Measurements from ENCODE around the gene ATAD3A. TPM values are rescaled to one million over a fixed set of nuclear protein-coding genes. Genes with fewer than 3 reads are reported as not detected.

The ATAD3A gene
- total RNA-seq, 1 donor from 2014 or later: 18.5 TPM

GRCh38 chr1:1561801-1562470 lies 50.0 kb downstream of the ATAD3A start:
- intact Hi-C loops (cut with DNase I): no loop called here
- DNase-seq (no peak), ATAC-seq (ENCODE audit: poor library complexity) (no peak)

- intact Hi-C loops (cut with DNase I): no loop called here
- peak; percentile 69 for ATAC-seq (ENCODE audit: poor library complexity)
Observed at GRCh38 chr1:1562556-1563195, 50.7 kb downstream of the ATAD3A start.

GRCh38 chr1:1563688-1564087 lies 51.7 kb downstream of the ATAD3A start:
- no peak for ATAC-seq (ENCODE audit: poor library complexity)
- intact Hi-C loops (cut with DNase I): no loop called here
- no peak for DNase-seq

More at GRCh38 chr1:1562556-1563195, 50.7 kb downstream of the ATAD3A start:
- peak; percentile 64 for DNase-seq

- DNase-seq (no peak), ATAC-seq (ENCODE audit: poor library complexity) (no peak)
- intact Hi-C loops (cut with DNase I): no loop called here
Observed at GRCh38 chr1:1564268-1564667, 52.3 kb downstream of the ATAD3A start.

- intact Hi-C loops (cut with DNase I): no loop called here
- no peak for DNase-seq
- no peak for ATAC-seq (ENCODE audit: poor library complexity)
Observed at GRCh38 chr1:1565340-1565739, 53.4 kb downstream of the ATAD3A start.

- no peak for DNase-seq
- intact Hi-C loops (cut with DNase I): no loop called here
- ATAC-seq (ENCODE audit: poor library complexity): no peak
Observed at GRCh38 chr1:1567152-1567875, 55.4 kb downstream of the ATAD3A start.

- DNase-seq (no peak), ATAC-seq (ENCODE audit: poor library complexity) (no peak)
- intact Hi-C loops (cut with DNase I): no loop called here
Observed at GRCh38 chr1:1567891-1568291, 55.9 kb downstream of the ATAD3A start.

- ATAC-seq (ENCODE audit: poor library complexity): no peak
- DNase-seq: no peak
Observed at GRCh38 chr1:1569341-1569740, 57.4 kb downstream of the ATAD3A start.

GRCh38 chr1:1573843-1574720 lies 62.1 kb downstream of the ATAD3A start:
- intact Hi-C loops (cut with DNase I): no loop called here
- ATAC-seq (ENCODE audit: poor library complexity) (peak; percentile 83), DNase-seq (peak; percentile 78)

More at GRCh38 chr1:1569341-1569740, 57.4 kb downstream of the ATAD3A start:
- intact Hi-C loops (cut with DNase I): no loop called here

GRCh38 chr1:1574721-1575537 lies 63.0 kb downstream of the ATAD3A start, which contains the start of gene SSU72:
Gene SSU72, minus strand, starts transcription at chr1:1574863. Its CDS starts 306 bp downstream, at chr1:1574557.
- intact Hi-C loops (cut with DNase I): no loop called here
- DNase-seq (peak; percentile 97), ATAC-seq (ENCODE audit: poor library complexity) (peak; percentile 95)

GRCh38 chr1:1577367-1578011 lies 65.5 kb downstream of the ATAD3A start:
- DNase-seq (no peak), ATAC-seq (ENCODE audit: poor library complexity) (no peak)
- intact Hi-C loops (cut with DNase I): no loop called here

- intact Hi-C loops (cut with DNase I): no loop called here
- no peak for ATAC-seq (ENCODE audit: poor library complexity)
- DNase-seq: no peak
Observed at GRCh38 chr1:1578371-1578940, 66.5 kb downstream of the ATAD3A start.

GRCh38 chr1:1582585-1583346 lies 70.8 kb downstream of the ATAD3A start:
- ATAC-seq (ENCODE audit: poor library complexity) (no peak), DNase-seq (no peak)
- intact Hi-C loops (cut with DNase I): no loop called here

- ATAC-seq (ENCODE audit: poor library complexity): no peak
- intact Hi-C loops (cut with DNase I): no loop called here
- DNase-seq: no peak
Observed at GRCh38 chr1:1583347-1584010, 71.5 kb downstream of the ATAD3A start.

Measured in Right ventricle myocardium superior (tissue), 1 donor.